GM19351 (cell line): Measurements from ENCODE around the gene SETBP1.
"Not testable (repeated sequence)": the region's sequence is repeated elsewhere in the genome, so short reads cannot be mapped to it uniquely, and the experiment has no call there.

ENCODE experiments used
- ATAC-seq: cut with Tn5 transposase; IDR thresholded peaks from one replicate; pipeline ENCODE4 v1.9.1; 2021; ENCODE audit warnings: mild to moderate bottlenecking, moderate library complexity; ENCODE audit not compliant: unreplicated experiment

The SETBP1 gene

GRCh38 chr18:44704135-44704789, 23.6 kb downstream of the SETBP1 start:
- ATAC-seq: no peak

- ATAC-seq: no peak
Measured at GRCh38 chr18:44705075-44705675, 24.5 kb downstream of the SETBP1 start.

- no peak for ATAC-seq
Measured at GRCh38 chr18:44708451-44709083, 27.9 kb downstream of the SETBP1 start.

- peak; percentile 95 for ATAC-seq
Measured at GRCh38 chr18:44709307-44710126, 28.8 kb downstream of the SETBP1 start.

DNA sequence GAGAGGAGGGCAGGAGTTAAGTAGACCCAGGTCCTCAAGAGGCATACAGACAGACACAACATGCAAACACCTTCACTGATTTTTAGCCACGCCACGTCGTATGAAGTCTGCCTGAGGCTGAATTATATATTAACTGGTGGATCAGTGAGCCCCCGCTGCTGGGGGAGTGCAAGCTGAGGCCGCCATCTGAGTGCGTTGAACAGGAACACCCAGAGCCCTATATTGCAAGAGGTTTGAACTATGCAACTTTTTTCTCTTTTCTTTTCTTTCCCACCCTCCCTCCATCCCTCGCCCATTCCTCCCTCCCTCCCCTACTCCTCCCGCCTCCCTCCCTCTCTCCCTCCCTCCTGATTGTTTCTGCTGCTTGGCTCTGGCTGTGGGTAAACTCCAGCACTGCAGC, 30.2 kb downstream of the SETBP1 start:
- ATAC-seq: no peak

- ATAC-seq: no peak
Measured at GRCh38 chr18:44712025-44712424, 31.3 kb downstream of the SETBP1 start.

DNA sequence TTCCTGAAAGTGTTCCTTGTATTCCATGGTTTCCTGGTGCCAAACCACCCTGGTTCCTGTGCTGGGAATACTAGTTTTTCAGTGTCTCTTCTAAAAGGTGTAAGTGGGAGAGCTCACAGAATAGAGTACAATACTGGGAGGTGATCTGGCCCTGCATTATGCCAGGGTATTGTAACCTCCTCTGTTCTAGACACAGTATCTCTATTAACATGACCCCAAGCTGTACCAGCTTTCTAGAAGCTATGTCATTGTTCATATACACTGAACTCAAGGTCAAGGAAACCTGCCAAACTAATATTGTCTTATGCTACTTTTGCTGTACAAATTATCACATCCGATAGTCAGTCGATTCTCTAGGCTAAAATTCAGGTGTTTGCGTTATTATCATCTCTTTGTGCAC, 32.7 kb downstream of the SETBP1 start:
- no peak for ATAC-seq

- no peak for ATAC-seq
Measured at GRCh38 chr18:44714376-44714775, 33.7 kb downstream of the SETBP1 start.

DNA sequence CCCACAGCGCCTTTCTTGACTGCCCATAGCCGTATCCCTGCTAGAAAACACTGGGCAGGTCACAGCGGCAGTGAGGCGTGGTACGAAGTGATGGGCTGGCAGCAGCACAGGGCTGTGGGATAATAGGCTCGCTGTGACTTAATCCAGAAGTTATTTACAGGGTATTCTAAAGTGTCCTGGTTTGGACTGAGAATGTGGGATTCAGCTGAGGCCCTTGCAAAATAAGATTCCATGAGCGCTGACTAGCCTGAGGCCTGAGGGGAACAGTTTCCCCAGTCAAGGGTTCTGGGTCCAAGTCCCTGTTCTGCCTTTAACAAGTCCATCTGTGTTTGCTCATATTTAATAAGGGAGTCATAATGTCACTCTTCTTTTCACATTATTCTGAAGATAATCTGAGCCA, 34.6 kb downstream of the SETBP1 start:
- no peak for ATAC-seq

DNA sequence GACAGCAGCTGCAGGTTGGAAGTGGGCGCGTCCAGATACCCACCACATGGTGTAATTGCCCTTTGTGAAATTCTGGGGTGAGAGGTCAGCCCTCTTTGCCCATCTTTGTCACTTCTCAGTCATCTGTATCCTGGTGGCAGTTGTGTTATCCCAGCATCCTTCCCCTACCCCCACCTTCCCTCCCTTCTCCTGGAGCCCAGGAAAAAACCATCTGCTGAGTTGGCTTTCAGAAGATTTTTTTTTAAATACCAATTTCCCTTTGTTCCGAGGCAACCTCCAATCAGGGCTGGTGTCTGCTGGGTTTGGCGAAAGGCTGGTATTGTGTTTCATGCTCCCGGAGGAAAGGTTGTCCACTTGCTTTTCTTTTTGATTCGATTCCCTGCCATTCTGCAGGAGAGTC, 35.2 kb downstream of the SETBP1 start:
- no peak for ATAC-seq

GRCh38 chr18:44716697-44717163, 36.0 kb downstream of the SETBP1 start:
- ATAC-seq: peak; percentile 66

DNA sequence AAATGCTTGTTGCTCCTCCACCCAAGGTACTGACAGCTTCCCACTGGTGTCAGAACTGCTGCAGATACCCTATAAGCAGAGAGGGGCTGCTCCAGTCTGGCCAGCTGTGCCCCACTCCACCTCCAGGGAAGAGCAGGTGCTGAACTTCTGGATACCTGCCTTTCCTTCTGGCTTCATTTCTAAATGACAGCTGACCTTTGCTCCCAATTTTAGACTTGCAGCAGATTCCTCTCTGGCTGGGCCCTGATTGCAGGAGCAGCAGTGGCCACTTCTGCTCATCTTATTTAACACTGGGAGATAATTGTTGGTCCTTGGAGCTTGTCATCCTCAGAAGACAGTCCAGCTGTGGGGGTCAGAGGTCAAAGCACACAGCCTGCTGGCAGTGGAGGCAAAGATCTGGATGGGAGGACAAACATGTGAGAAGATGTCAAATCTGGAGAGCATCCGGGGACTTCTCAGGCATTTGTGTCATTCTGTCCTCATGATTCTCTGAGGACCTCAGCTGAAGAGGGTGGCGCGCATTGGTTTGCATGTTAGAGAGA, 38.9 kb downstream of the SETBP1 start:
- ATAC-seq: no peak

DNA sequence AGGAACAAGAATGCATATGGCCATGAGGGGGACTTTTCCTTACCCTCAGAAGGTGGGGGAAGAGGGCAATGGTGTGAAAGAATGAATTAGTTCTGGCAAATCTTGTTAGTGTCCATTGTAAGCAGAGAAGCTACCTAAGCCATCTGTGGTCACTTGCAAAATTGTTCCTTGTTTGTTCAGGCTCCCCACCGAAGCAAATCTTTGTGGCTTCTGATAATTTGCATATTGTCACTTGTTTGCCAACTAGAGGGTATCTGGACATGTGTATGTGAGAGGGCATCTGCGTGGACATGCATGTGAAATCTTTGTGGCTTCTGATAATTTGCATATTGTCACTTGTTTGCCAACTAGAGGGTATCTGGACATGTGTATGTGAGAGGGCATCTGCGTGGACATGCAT, 41.1 kb downstream of the SETBP1 start:
- not testable (repeated sequence) for ATAC-seq

DNA sequence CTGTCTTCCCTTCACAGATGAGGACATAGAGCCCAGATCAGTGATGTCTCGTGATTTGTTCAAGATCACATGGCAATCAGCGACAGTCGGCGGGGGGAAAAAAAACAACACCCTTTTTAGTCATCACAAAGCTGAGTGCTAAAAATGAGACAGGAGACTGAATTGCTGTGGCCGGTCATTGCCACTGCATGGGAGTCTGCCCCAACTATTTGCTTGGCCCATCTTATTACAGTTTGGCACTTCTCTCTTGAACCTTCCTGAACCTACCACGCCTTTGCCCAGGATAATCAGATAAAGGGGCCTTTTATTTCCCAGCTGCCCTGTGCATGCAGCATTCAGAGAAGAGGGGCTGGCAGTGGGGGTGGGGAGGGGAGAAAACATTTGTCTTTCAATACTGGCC, 42.7 kb downstream of the SETBP1 start:
- peak; percentile 47 for ATAC-seq

DNA sequence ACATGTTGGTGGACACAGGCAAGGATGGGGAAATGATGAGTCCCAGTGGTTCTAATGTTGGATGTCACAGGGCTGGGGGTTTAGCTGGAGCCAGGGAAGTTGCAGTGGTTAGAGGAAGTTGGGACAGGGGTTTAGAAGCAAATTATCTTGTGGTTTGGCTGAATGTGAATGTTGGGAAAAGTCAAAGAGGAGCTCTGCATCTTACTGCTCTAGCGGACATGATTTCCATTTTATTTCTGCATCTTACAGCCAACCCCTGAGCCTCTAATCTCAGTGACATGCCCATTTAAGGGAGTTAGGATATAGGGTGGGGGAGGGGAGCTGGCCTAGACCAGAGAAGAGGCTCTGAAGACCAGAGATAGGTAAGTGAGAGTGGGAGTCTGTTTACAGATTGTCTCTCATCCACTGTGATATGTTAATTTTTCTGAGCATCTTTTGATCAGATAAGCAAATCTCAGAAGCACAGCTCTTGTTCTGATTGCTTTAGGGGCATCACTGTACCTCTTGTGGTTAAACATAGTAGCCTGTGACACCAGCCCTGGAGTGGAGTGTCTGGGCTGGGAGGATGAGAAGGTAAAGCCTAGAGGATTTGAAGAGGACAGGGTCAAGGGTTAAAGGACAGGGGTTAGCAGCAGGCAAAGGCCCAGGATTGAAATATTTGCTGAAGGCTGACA, 43.6 kb downstream of the SETBP1 start:
- no peak for ATAC-seq

DNA sequence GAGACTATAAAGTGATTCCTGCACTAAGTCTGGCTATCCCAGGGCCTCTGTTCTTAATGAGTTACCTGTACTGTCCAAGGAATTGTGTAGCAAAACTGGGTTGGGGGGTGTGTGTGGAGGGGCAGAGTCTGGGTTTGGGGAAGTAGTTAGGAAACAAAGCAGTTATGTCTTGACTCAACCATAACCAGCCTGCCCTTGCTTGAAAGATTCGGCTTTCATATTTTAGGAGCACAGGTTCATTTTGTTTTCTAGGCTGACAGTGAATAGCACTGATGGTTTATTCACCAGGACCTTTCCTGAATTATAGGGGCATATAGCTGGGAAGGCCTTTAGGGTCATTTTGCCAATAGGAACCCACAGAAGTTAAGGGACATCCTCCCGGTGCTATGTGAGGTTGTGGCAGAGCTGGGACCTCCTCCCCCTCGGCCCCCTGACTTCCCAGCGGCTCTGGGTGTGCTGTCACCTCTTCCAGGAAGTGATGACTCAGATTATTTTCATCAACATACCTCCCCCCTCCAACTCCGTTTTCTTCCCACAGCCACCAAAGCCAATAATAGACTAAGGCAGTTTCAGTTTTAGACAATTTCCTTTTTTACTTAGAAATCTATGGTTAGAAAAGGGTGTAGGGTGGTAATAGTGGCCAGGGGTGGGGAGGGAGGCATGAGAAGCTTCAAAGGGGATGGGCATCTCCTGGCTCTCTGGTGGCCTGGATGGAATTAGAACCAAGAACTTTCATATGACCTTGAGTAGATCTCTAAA, 44.8 kb downstream of the SETBP1 start:
- ATAC-seq: peak; percentile 51

- no peak for ATAC-seq
Measured at GRCh38 chr18:44726059-44726421, 45.4 kb downstream of the SETBP1 start.

DNA sequence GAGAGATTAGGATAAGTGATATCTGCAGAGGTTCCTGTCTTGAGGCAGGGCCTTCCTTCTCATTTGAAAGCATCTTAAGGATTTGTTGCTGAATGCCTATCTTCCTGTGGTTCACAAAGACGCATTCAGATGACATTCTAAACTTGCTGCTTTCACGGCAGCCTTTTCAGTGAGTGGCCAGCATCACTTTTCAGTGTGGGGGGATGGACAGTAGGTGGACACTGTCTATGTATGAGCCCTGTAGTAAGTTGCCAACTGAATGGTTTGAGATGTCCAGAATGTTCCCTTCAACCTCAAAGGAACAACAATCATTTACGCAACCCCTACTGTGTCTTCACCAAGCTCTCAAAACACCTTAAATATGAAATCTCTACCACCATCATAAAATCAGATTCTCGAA, 46.6 kb downstream of the SETBP1 start:
- ATAC-seq: no peak

- ATAC-seq: peak; percentile 44
Measured at GRCh38 chr18:44729631-44730101, 49.0 kb downstream of the SETBP1 start.
